Lower leg skin (tissue), 4 donors: ENCODE results near the gene BCAS1. TPM values are rescaled to one million over a fixed set of nuclear protein-coding genes. Genes with fewer than 3 reads are reported as not detected.
A peak's percentile ranks its signal among the peaks of the same experiment; 100 is the strongest.

Experiments used
- DNase-seq, 2 donors: peaks; one replicate each; pipeline ENCODE4 v3.0.0-alpha.2; 2019; ENCODE audit warnings: low spot score in 2 of 2
- H3K4me3 ChIP-seq: fragments of 200-600 bp; sonication (generic); 2 replicates; pipeline ENCODE4 v1.5.1; 2017; ENCODE audit warnings: mild to moderate bottlenecking, low read depth; ENCODE audit not compliant: poor library complexity, severe bottlenecking
- POLR2A ChIP-seq, 2 donors: fragments of 450-650 bp; IDR thresholded peaks; one replicate each; pipeline ENCODE4 v1.6.1; 2016 to 2017; ENCODE audit warnings: antibody characterized with exemption in 2 of 2, mild to moderate bottlenecking in 1 of 2, moderate library complexity in 1 of 2
- WGBS, 2 donors: methylation state at CpG; one replicate each; pipeline ENCODE4 v1.1.5; 2018; 5-methylcytosine and 5-hydroxymethylcytosine counted together
- intact Hi-C: fragments of 100-400 bp; cut with DNase I; formaldehyde crosslinking; loops from one replicate; pipeline ENCODE4 v1.15.0; 2023; ENCODE audit warnings: low total_unique reads
- total RNA-seq, 4 donors: library from RNA; depleted of rRNA; stranded (reverse); fragments of >200 nt; gene quantifications; one replicate each; pipeline ENCODE4 v1.1.0, GENCODE V29; 2016
- TF ChIP-seq, protein P1 (sequence below), 3 donors: fragments of 450-650 bp; IDR thresholded peaks; one replicate each; pipeline ENCODE4 v1.5.1; 2016; ENCODE audit warnings: antibody characterized with exemption in 3 of 3, mild to moderate bottlenecking in 3 of 3, moderate library complexity in 2 of 3

The BCAS1 gene
- total RNA-seq, 4 donors from 2014 or later, result 1.7 to 3.7 (median 2.1) TPM

- DNase-seq, result no peak
- no peak overlapping the region for H3K4me3 ChIP-seq
- intact Hi-C loops, result no loop called here
- WGBS, 2 donors, result 80 to 92% methylated on average over 1 of the region's 1 CpG
- TF ChIP-seq POLR2A (IDR thresholded peaks at IDR 0.05), result no peak
- TF ChIP-seq, protein P1, sequence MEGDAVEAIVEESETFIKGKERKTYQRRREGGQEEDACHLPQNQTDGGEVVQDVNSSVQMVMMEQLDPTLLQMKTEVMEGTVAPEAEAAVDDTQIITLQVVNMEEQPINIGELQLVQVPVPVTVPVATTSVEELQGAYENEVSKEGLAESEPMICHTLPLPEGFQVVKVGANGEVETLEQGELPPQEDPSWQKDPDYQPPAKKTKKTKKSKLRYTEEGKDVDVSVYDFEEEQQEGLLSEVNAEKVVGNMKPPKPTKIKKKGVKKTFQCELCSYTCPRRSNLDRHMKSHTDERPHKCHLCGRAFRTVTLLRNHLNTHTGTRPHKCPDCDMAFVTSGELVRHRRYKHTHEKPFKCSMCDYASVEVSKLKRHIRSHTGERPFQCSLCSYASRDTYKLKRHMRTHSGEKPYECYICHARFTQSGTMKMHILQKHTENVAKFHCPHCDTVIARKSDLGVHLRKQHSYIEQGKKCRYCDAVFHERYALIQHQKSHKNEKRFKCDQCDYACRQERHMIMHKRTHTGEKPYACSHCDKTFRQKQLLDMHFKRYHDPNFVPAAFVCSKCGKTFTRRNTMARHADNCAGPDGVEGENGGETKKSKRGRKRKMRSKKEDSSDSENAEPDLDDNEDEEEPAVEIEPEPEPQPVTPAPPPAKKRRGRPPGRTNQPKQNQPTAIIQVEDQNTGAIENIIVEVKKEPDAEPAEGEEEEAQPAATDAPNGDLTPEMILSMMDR (IDR thresholded peaks at IDR 0.05), result no peak
Measured at GRCh38 chr20:54108817-54109216, 38.4 kb upstream of the BCAS1 start.

- intact Hi-C loops, result no loop called here
- no peak overlapping the region for H3K4me3 ChIP-seq
- TF ChIP-seq POLR2A (IDR thresholded peaks at IDR 0.05), result no peak
- TF ChIP-seq, protein P1 (IDR thresholded peaks at IDR 0.05), result no peak
- no peak for DNase-seq
Measured at GRCh38 chr20:54108326-54108642, 37.9 kb upstream of the BCAS1 start.

DNA sequence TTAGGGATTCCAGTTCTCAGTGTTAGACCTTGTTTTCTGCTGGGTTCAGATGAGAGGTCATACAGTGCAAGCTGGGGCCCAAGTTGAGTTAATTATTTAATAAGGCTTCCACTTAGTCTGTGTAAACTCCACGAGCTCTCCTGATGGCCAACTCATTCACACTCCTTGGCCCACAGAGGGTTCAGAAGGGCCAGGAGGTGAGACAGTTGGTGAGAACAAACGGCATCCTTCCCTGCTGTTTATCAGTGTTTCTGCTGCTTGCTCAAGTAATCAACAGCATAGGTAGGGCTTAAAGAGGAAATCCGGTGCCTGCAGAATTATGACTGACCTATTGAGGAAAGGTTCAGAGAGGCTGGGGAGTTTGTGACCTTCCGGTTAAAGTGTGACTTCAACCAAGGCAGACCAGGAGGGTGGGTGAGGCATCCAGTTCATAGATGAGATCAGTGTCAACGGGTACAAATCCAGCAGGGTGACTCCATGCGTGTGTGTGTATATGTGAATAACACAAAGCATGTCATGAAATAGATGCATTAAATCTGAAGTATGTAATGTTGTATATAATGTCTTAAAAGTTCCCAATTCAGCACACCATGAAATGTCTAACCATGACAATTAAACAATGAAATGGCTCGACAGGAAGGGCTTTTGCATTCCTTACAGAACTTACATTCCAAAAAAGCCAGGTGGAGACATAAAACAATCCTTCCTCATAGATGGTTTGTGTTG, 37.4 kb upstream of the BCAS1 start:
- intact Hi-C loops, result no loop called here
- no peak for DNase-seq
- whole genome bisulfite sequencing, 2 donors, result 65 to 76% methylated on average over 7 of the region's 7 CpGs

DNA sequence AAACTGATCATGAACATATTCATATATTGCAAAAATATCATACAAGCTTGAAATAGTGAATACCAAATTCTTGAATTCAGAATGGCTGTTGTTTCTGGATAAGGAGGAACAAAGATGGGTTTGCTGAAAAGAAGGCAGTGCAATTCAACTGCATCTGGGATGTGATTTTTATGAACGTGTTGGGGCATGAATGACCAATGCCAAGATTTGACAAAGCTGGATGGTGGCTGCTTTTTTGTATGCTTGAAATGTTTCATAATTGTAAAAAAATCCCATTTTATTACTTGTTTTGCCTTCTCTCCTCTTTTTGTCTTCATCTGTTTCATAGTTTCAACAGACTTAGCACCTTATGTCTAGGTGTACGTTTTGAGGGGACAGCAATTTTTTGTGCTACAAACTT, 36.8 kb upstream of the BCAS1 start:
- WGBS, 2 donors, result 41 to 43% methylated on average over 2 of the region's 2 CpGs
- H3K4me3 ChIP-seq, result no peak overlapping the region
- intact Hi-C loops, result no loop called here
- TF ChIP-seq, protein P1 (IDR thresholded peaks at IDR 0.05), result no peak
- TF ChIP-seq POLR2A (IDR thresholded peaks at IDR 0.05), result no peak
- DNase-seq, result no peak

More for the DNA sequence above, 37.4 kb upstream of the BCAS1 start:
- H3K4me3 ChIP-seq, result no peak overlapping the region
- TF ChIP-seq POLR2A (IDR thresholded peaks at IDR 0.05), result no peak
- TF ChIP-seq, protein P1 (IDR thresholded peaks at IDR 0.05), result peak in 1 of 3 donors; percentile 7

- TF ChIP-seq, protein P1 (IDR thresholded peaks at IDR 0.05), result no peak
- TF ChIP-seq POLR2A (IDR thresholded peaks at IDR 0.05), result no peak
- DNase-seq, result no peak
- intact Hi-C loops, result no loop called here
- 39 to 46% methylated on average over 4 of the region's 4 CpGs for WGBS, 2 donors
- no peak overlapping the region for H3K4me3 ChIP-seq
Measured at GRCh38 chr20:54106162-54106561, 35.8 kb upstream of the BCAS1 start.

DNA sequence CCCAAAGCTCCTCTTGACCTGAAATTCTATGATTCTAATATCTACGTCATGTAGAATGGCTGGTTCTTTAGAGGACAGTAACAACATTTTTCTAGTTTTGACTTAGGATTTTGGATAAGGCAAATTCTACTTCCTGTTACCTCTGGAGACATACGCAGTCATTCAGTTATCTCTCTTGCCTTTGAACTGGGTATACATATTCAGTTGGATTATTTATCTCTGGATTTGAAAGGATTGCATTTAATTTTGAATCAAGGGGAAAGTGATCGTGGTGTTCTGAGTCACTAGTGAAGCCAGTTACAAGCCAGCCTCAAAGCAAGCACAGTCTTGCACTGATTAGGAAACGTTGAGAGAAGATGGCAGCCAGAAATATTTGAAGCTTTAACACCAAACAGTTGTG, 35.3 kb upstream of the BCAS1 start:
- intact Hi-C loops, result no loop called here
- DNase-seq, result no peak
- H3K4me3 ChIP-seq, result no peak overlapping the region
- 36 to 38% methylated on average over 4 of the region's 4 CpGs for WGBS, 2 donors
- TF ChIP-seq, protein P1 (IDR thresholded peaks at IDR 0.05), result no peak
- no peak for TF ChIP-seq POLR2A (IDR thresholded peaks at IDR 0.05)
